ENCODE measurements around the gene DHX30. TPM values are rescaled to one million over a fixed set of nuclear protein-coding genes. Genes with fewer than 3 reads are reported as not detected.

The DHX30 gene
- total and polyA plus RNA-seq, 2 of the 4 experiments (the other 2 are of a cell fraction), result 55.6 to 57.2 TPM

GRCh38 chr3:47849186-47849698, 46.3 kb downstream of the DHX30 start:
- Histone ChIP-seq H4K91ac (ENCODE audit: insufficient read depth, low read depth, low read length) (no peak overlapping the region), H4K5ac (ENCODE audit: low read depth, low read length) (no peak overlapping the region), H2BK20ac (ENCODE audit: low read depth, low read length) (no peak overlapping the region), H3K18ac (ENCODE audit: low read depth, low read length) (no peak overlapping the region), H3K4me2 (ENCODE audit: low read depth, low read length) (no peak overlapping the region), H4K8ac (ENCODE audit: low read depth in 2 of 2, low read length in 2 of 2) (no peak overlapping the region), H3K9me1 (ENCODE audit: insufficient read depth, low read length) (peaks cover 4% of the 10 kb centered on the region; the same call in 1 of the 2 replicates), H3K4ac (ENCODE audit: low read depth, low read length) (no peak overlapping the region), H2BK15ac (ENCODE audit: low read depth, low read length) (no peak overlapping the region), H3K14ac (replicated peaks; ENCODE audit: low read depth, low read length) (no peak overlapping the region), H3K4me3 (ENCODE audit: insufficient read depth, low read depth, low read length) (no peak overlapping the region), H3K27me3 (ENCODE audit: control insufficient read depth, insufficient read depth, low read length) (no peaks in the 10 kb centered on the region), H3K9me3 (ENCODE audit: control insufficient read depth, insufficient read depth, low read length) (no peaks in the 10 kb centered on the region), H2AK5ac (ENCODE audit: low read depth, low read length) (no peak overlapping the region), H2BK120ac (ENCODE audit: low read depth, low read length) (no peak overlapping the region), H2AFZ (replicated peaks; ENCODE audit: low read length, poor library complexity) (no peak overlapping the region), H2BK5ac (ENCODE audit: low read depth, low read length, poor library complexity, severe bottlenecking) (no peak overlapping the region), H3K23ac (ENCODE audit: low read depth, low read length) (no peak overlapping the region), H3K79me1 (ENCODE audit: low read depth in 1 of 2, low read length in 2 of 2) (peaks cover 0 to 8% of the 10 kb centered on the region in 2 experiments; a peak in 3 of 4 replicates), H3K9ac (ENCODE audit: low read depth, low read length) (no peak overlapping the region), H4K20me1 (ENCODE audit: insufficient read depth, low read length) (peaks cover 70% of the 10 kb centered on the region), H3K4me1 (ENCODE audit: control insufficient read depth, insufficient read depth, low read length) (peaks cover 2% of the 10 kb centered on the region; the same call in 1 of the 2 replicates), H3K36me3 (ENCODE audit: control insufficient read depth, insufficient read depth, low read length) (peaks cover 92% of the 10 kb centered on the region), H3K56ac (ENCODE audit: extremely low read depth, insufficient read depth, low read length) (no peak overlapping the region), H3K27ac (ENCODE audit: insufficient read depth, low read length) (no peak overlapping the region), H2AK9ac (replicated peaks; ENCODE audit: low read depth, low read length, poor library complexity) (no peak overlapping the region)
- intact Hi-C loops (cut with micrococcal nuclease), result no loop called here
- TSS peak; percentile 63 for BruUV-seq (replicated peaks)
- POLR2A ChIA-PET (ENCODE audit: unreplicated experiment), result no interaction called here
- in situ Hi-C loops (cut with MboI; ENCODE audit: low sequenced_read_pairs), result no loop called here
- CTCF ChIA-PET, result interaction anchor here (0.6 to 1.5 kb wide), 4 partner anchors 10 to 308 kb away, joined by 3 read pairs; no protein-coding TSS in a partner anchor
- ATAC-seq (ENCODE audit: low read depth), result no peak
- DNase-seq, result no peak
- 84% methylated on average over 5 of the region's 14 CpGs; no CpG with 5 or more reads in 1 of the 2 experiments for WGBS, 2 experiments (ENCODE audit: extremely low coverage in 2 of 2, insufficient read length in 1 of 2)
- dilution Hi-C loops (cut with HindIII; ENCODE audit: low sequenced_read_pairs, unreplicated experiment), result no loop called here
- TF ChIP-seq POLR2A (IDR thresholded peaks at IDR 0.05; ENCODE audit: low read depth, low read length), result 0 out of 2 replicates have a peak, but pooled peaks have one; percentile 3
- TF ChIP-seq BHLHE40 (IDR thresholded peaks at IDR 0.05; ENCODE audit: low read depth, low read length), result no peak
- no peak for TF ChIP-seq MXI1 (IDR thresholded peaks at IDR 0.05; ENCODE audit: borderline replicate concordance, low read depth, low read length)
- no peak for TF ChIP-seq RFX5 (IDR thresholded peaks at IDR 0.05; ENCODE audit: low read depth, low read length)

Measured in IMR-90 (cell line).